ENCODE measurements around the gene LRRC4C. TPM values are rescaled to one million over a fixed set of nuclear protein-coding genes. Genes with fewer than 3 reads are reported as not detected.

The LRRC4C gene
- total RNA-seq, 1 donor from 2014 or later = 1.3 TPM

GRCh38 chr11:41346042-41346441, 113.4 kb downstream of the LRRC4C start:
- Mint-ChIP-seq H3K27me3 (no peaks in the 10 kb centered on the region), H3K36me3 (ENCODE audit: insufficient read depth) (no peaks in the 10 kb centered on the region), H3K4me3 (ENCODE audit: low read depth) (no peak overlapping the region), H3K4me1 (ENCODE audit: low read depth) (no peaks in the 10 kb centered on the region), H3K27ac (no peak overlapping the region), H3K9me3 (ENCODE audit: low read depth) (no peaks in the 10 kb centered on the region)
- DNase-seq (ENCODE audit: low spot score, unreplicated experiment) = no peak
- no peak for TF ChIP-seq CTCF (IDR thresholded peaks at IDR 0.05; ENCODE audit: unreplicated experiment)

GRCh38 chr11:41334007-41334933, 125.2 kb downstream of the LRRC4C start:
- no peak for TF ChIP-seq CTCF (IDR thresholded peaks at IDR 0.05; ENCODE audit: unreplicated experiment)
- no peak overlapping the region for H3K27ac Mint-ChIP-seq
- peaks cover 1% of the 10 kb centered on the region for H3K4me1 Mint-ChIP-seq (ENCODE audit: low read depth)
- no peaks in the 10 kb centered on the region for H3K36me3 Mint-ChIP-seq (ENCODE audit: insufficient read depth)
- H3K9me3 Mint-ChIP-seq (ENCODE audit: low read depth) = no peaks in the 10 kb centered on the region
- no peak overlapping the region for H3K4me3 Mint-ChIP-seq (ENCODE audit: low read depth)
- no peaks in the 10 kb centered on the region for H3K27me3 Mint-ChIP-seq
- DNase-seq (ENCODE audit: low spot score, unreplicated experiment) = no peak

- no peak for TF ChIP-seq CTCF (IDR thresholded peaks at IDR 0.05; ENCODE audit: unreplicated experiment)
- H3K36me3 Mint-ChIP-seq (ENCODE audit: insufficient read depth) = no peaks in the 10 kb centered on the region
- H3K4me1 Mint-ChIP-seq (ENCODE audit: low read depth) = peaks cover 1% of the 10 kb centered on the region
- H3K27me3 Mint-ChIP-seq = no peaks in the 10 kb centered on the region
- no peak for DNase-seq (ENCODE audit: low spot score, unreplicated experiment)
- no peak overlapping the region for H3K4me3 Mint-ChIP-seq (ENCODE audit: low read depth)
- H3K27ac Mint-ChIP-seq = no peak overlapping the region
- no peaks in the 10 kb centered on the region for H3K9me3 Mint-ChIP-seq (ENCODE audit: low read depth)
Measured at GRCh38 chr11:41333357-41333756, 126.1 kb downstream of the LRRC4C start.

- H3K27ac Mint-ChIP-seq = no peak overlapping the region
- no peak for DNase-seq (ENCODE audit: low spot score, unreplicated experiment)
- no peak for TF ChIP-seq CTCF (IDR thresholded peaks at IDR 0.05; ENCODE audit: unreplicated experiment)
- H3K4me3 Mint-ChIP-seq (ENCODE audit: low read depth) = no peak overlapping the region
- H3K4me1 Mint-ChIP-seq (ENCODE audit: low read depth) = no peaks in the 10 kb centered on the region
- H3K9me3 Mint-ChIP-seq (ENCODE audit: low read depth) = no peaks in the 10 kb centered on the region
- H3K36me3 Mint-ChIP-seq (ENCODE audit: insufficient read depth) = no peaks in the 10 kb centered on the region
- no peaks in the 10 kb centered on the region for H3K27me3 Mint-ChIP-seq
Measured at GRCh38 chr11:41328324-41328723, 131.1 kb downstream of the LRRC4C start.

GRCh38 chr11:41323446-41323845, 136.0 kb downstream of the LRRC4C start:
- Mint-ChIP-seq H3K9me3 (ENCODE audit: low read depth) (no peaks in the 10 kb centered on the region), H3K4me1 (ENCODE audit: low read depth) (no peaks in the 10 kb centered on the region), H3K36me3 (ENCODE audit: insufficient read depth) (no peaks in the 10 kb centered on the region), H3K27me3 (no peaks in the 10 kb centered on the region), H3K27ac (no peak overlapping the region), H3K4me3 (ENCODE audit: low read depth) (no peak overlapping the region)
- DNase-seq (ENCODE audit: low spot score, unreplicated experiment) = no peak
- TF ChIP-seq CTCF (IDR thresholded peaks at IDR 0.05; ENCODE audit: unreplicated experiment) = no peak

All from progenitor cell of endocrine pancreas (in vitro differentiated cells).